Naive thymus-derived CD4-positive, alpha-beta T cell (primary cell): ENCODE results near the gene INF2. TPM values are rescaled to one million over a fixed set of nuclear protein-coding genes. Genes with fewer than 3 reads are reported as not detected.
"Not testable (repeated sequence)": the region's sequence is repeated elsewhere in the genome, so short reads cannot be mapped to it uniquely, and the experiment has no call there.

Source experiments
- ATAC-seq: fragments of 150-1000 bp; cut with Tn5 transposase; 2 replicates; pipeline ENCODE4 v1.10.0; 2021; ENCODE audit warnings: mild to moderate bottlenecking, moderate library complexity
- CTCF ChIA-PET: fragments of 350-600 bp; sonication (Branson Sonifier 250); formaldehyde crosslinking; loops from one replicate; lab custom pipeline; 2021; ENCODE audit warnings: antibody characterized with exemption; lab: Charles Lee
- POLR2A ChIA-PET: fragments of 350-600 bp; sonication (Branson Sonifier 250); formaldehyde crosslinking; loops from one replicate; lab custom pipeline; 2021; ENCODE audit warnings: antibody characterized with exemption, inconsistent platforms; lab: Charles Lee
- DNase-seq, 9 donors: peaks; one replicate each; pipeline versions ENCODE4 v3.0.0 to v3.0.0-alpha.2; 2020 to 2022; ENCODE audit warnings: mixed read lengths in 1 of 9
- H3K27ac ChIP-seq: one replicate; pipeline ENCODE4 v1.7.0; 2013; ENCODE audit warnings: mild to moderate bottlenecking, low read depth, low read length, moderate library complexity
- H3K27me3 ChIP-seq, 2 donors: one replicate each; pipeline ENCODE4 v1.7.0; 2013; ENCODE audit warnings: low read length in 2 of 2, mild to moderate bottlenecking in 2 of 2, moderate library complexity in 2 of 2; ENCODE audit not compliant: control insufficient read depth in 2 of 2, insufficient read depth in 2 of 2
- H3K36me3 ChIP-seq, 3 experiments: 1 replicate in 2 of 3; 2 replicates in 1 of 3; pipeline ENCODE4 v1.7.0; 2013; ENCODE audit warnings: low read length in 3 of 3, mild to moderate bottlenecking in 3 of 3, moderate library complexity in 1 of 3; ENCODE audit not compliant: insufficient read depth in 3 of 3, control insufficient read depth in 2 of 3
- H3K4me1 ChIP-seq, 2 donors: one replicate each; pipeline ENCODE4 v1.7.0; 2013; ENCODE audit warnings: low read length in 2 of 2, mild to moderate bottlenecking in 2 of 2, moderate library complexity in 1 of 2; ENCODE audit not compliant: control insufficient read depth in 2 of 2, insufficient read depth in 2 of 2
- H3K4me3 ChIP-seq: 2 replicates; pipeline ENCODE4 v1.7.0; 2013; ENCODE audit warnings: mild to moderate bottlenecking, low read length
- H3K9me3 ChIP-seq, 3 experiments: 1 replicate in 2 of 3; 2 replicates in 1 of 3; pipeline ENCODE4 v1.7.0; 2013; ENCODE audit warnings: low read length in 3 of 3; ENCODE audit not compliant: control insufficient read depth in 2 of 3
- H3K27ac Mint-ChIP-seq, 9 donors: one replicate each; pipeline ENCODE4 v1.8.0; 2020 to 2022; ENCODE audit warnings: mixed read lengths in 9 of 9, mild to moderate bottlenecking in 8 of 9, moderate library complexity in 5 of 9, inconsistent platforms in 2 of 9
- H3K27me3 Mint-ChIP-seq, 5 donors: one replicate each; pipeline ENCODE4 v1.8.0; 2021 to 2022; ENCODE audit warnings: mixed read lengths in 5 of 5, mild to moderate bottlenecking in 1 of 5
- H3K36me3 Mint-ChIP-seq, 5 donors: one replicate each; pipeline ENCODE4 v1.8.0; 2020 to 2022; ENCODE audit warnings: mixed read lengths in 5 of 5, mild to moderate bottlenecking in 3 of 5, inconsistent platforms in 1 of 5
- H3K4me1 Mint-ChIP-seq, 7 donors: one replicate each; pipeline ENCODE4 v1.8.0; 2020 to 2022; ENCODE audit warnings: mixed read lengths in 7 of 7, mild to moderate bottlenecking in 3 of 7, inconsistent platforms in 1 of 7
- H3K4me3 Mint-ChIP-seq, 10 donors: one replicate each; pipeline ENCODE4 v1.8.0; 2020 to 2022; ENCODE audit warnings: mild to moderate bottlenecking in 10 of 10, mixed read lengths in 10 of 10, moderate library complexity in 6 of 10, inconsistent platforms in 2 of 10
- H3K9me3 Mint-ChIP-seq, 11 donors: one replicate each; pipeline ENCODE4 v1.8.0; 2020 to 2022; ENCODE audit warnings: mixed read lengths in 11 of 11, mild to moderate bottlenecking in 4 of 11, inconsistent platforms in 1 of 11, moderate library complexity in 1 of 11
- intact Hi-C, 2 donors: fragments of 100-400 bp; cut with micrococcal nuclease; formaldehyde crosslinking; loops; one replicate each; pipeline ENCODE4 v1.15.1; 2023
- polyA plus RNA-seq, 2 donors: library from polyadenylated mRNA; unstranded; fragments of 300-500 nt; fragmentation: Illumina TruSeq; gene quantifications; one replicate each; pipeline ENCODE4 v1.2.3, GENCODE V29; 2021
- total RNA-seq, 6 experiments: library from RNA in 5 of 6; stranded (reverse) in 5 of 6; gene quantifications; 1 replicate in 5 of 6; 2 replicates in 1 of 6; pipeline ENCODE4 v1.2.3 and lab custom pipeline; 2021 to 2026

INF2 gene
- total and polyA plus RNA-seq, 7 experiments from 2014 or later, result 5.8 to 140 (median 75.1) TPM

- no peaks in the 10 kb centered on the region for H3K27me3 ChIP-seq
- no peaks in the 10 kb centered on the region for H3K9me3 ChIP-seq
- intact Hi-C loops, result no loop called here
- no peak overlapping the region for H3K4me3 ChIP-seq
- no peak overlapping the region for H3K27ac Mint-ChIP-seq
- H3K36me3 ChIP-seq, result no peaks in the 10 kb centered on the region
- H3K36me3 Mint-ChIP-seq, result no peaks in the 10 kb centered on the region
- H3K9me3 Mint-ChIP-seq, result peaks cover 0 to 3% (median 0%) of the 10 kb centered on the region in 11 donors
- H3K27ac ChIP-seq, result no peak overlapping the region
- peaks cover 0 to 21% of the 10 kb centered on the region in 2 donors for H3K4me1 ChIP-seq
- no peak for ATAC-seq
- H3K27me3 Mint-ChIP-seq, result peaks cover 4 to 41% (median 13%) of the 10 kb centered on the region in 5 donors
- no peak overlapping the region for H3K4me3 Mint-ChIP-seq
- no peak for DNase-seq
- CTCF ChIA-PET, result no interaction called here
- peaks cover 5 to 53% (median 36%) of the 10 kb centered on the region in 7 donors for H3K4me1 Mint-ChIP-seq
- POLR2A ChIA-PET, result interaction anchor here (0.8 to 1.9 kb wide), 2 partner anchors 19 to 50 kb away, joined by 4 to 5 read pairs; no protein-coding TSS in a partner anchor
These were observed 30.3 kb upstream of the INF2 start for GRCh38 chr14:104659146-104659545.

GRCh38 chr14:104659764-104660523, 29.5 kb upstream of the INF2 start:
- Histone ChIP-seq H3K27me3 (no peaks in the 10 kb centered on the region), H3K4me3 (no peak overlapping the region), H3K9me3 (no peaks in the 10 kb centered on the region), H3K27ac (no peak overlapping the region), H3K4me1 (peaks cover under 1 to 21% of the 10 kb centered on the region in 2 donors), H3K36me3 (no peaks in the 10 kb centered on the region)
- peaks cover 0 to 2% (median 0%) of the 10 kb centered on the region in 11 donors for H3K9me3 Mint-ChIP-seq
- ChIA-PET CTCF (no interaction called here), POLR2A (interaction anchor here (0.7 to 0.8 kb wide), 2 partner anchors 18 to 49 kb away, joined by 3 to 4 read pairs; no protein-coding TSS in a partner anchor)
- intact Hi-C loops, result no loop called here
- peaks cover 4 to 43% (median 14%) of the 10 kb centered on the region in 5 donors for H3K27me3 Mint-ChIP-seq
- peak overlapping the region in 4 of 10 donors; percentile 30 to 61 (median 38) for H3K4me3 Mint-ChIP-seq
- DNase-seq (no peak), ATAC-seq (no peak)
- H3K27ac Mint-ChIP-seq, result peak overlapping the region in 1 of 9 donors; percentile 28
- no peaks in the 10 kb centered on the region for H3K36me3 Mint-ChIP-seq
- peaks cover 9 to 60% (median 42%) of the 10 kb centered on the region in 7 donors for H3K4me1 Mint-ChIP-seq

GRCh38 chr14:104660597-104660996, 28.8 kb upstream of the INF2 start:
- Mint-ChIP-seq H3K27ac (peak overlapping the region in 2 of 9 donors; percentile 4 to 43), H3K4me3 (peak overlapping the region in 6 of 10 donors; percentile 7 to 69 (median 52)), H3K9me3 (peaks cover 0 to 2% (median 0%) of the 10 kb centered on the region in 11 donors), H3K36me3 (peaks cover 0 to 3% (median 0%) of the 10 kb centered on the region in 5 donors), H3K27me3 (peaks cover 4 to 47% (median 18%) of the 10 kb centered on the region in 5 donors), H3K4me1 (peaks cover 15 to 66% (median 45%) of the 10 kb centered on the region in 7 donors)
- Histone ChIP-seq H3K27me3 (no peaks in the 10 kb centered on the region), H3K36me3 (no peaks in the 10 kb centered on the region), H3K4me1 (peaks cover 7 to 27% of the 10 kb centered on the region in 2 donors), H3K27ac (no peak overlapping the region), H3K9me3 (no peaks in the 10 kb centered on the region), H3K4me3 (no peak overlapping the region)
- ChIA-PET CTCF (no interaction called here), POLR2A (interaction anchor here (0.7 kb wide), 1 partner anchor 18 kb away, joined by 3 read pairs; no protein-coding TSS in a partner anchor)
- ATAC-seq (peak; percentile 42), DNase-seq (no peak)
- intact Hi-C loops, result no loop called here

- Histone ChIP-seq H3K4me1 (peaks cover 11 to 32% of the 10 kb centered on the region in 2 donors), H3K4me3 (no peak overlapping the region), H3K27ac (no peak overlapping the region), H3K36me3 (no peaks in the 10 kb centered on the region), H3K27me3 (no peaks in the 10 kb centered on the region), H3K9me3 (no peaks in the 10 kb centered on the region)
- intact Hi-C loops, result no loop called here
- peaks cover 0 to 2% (median 0%) of the 10 kb centered on the region in 11 donors for H3K9me3 Mint-ChIP-seq
- peaks cover 15 to 63% (median 42%) of the 10 kb centered on the region in 7 donors for H3K4me1 Mint-ChIP-seq
- ChIA-PET POLR2A (no interaction called here), CTCF (no interaction called here)
- ATAC-seq (no peak), DNase-seq (no peak)
- peaks cover 4 to 43% (median 13%) of the 10 kb centered on the region in 5 donors for H3K27me3 Mint-ChIP-seq
- peak overlapping the region in 2 of 9 donors; percentile 43 to 76 for H3K27ac Mint-ChIP-seq
- H3K36me3 Mint-ChIP-seq, result peaks cover 0 to 3% (median 0%) of the 10 kb centered on the region in 5 donors
- peak overlapping the region in 4 of 10 donors; percentile 7 to 61 (median 54) for H3K4me3 Mint-ChIP-seq
These were observed 28.3 kb upstream of the INF2 start for GRCh38 chr14:104661086-104661485.

GRCh38 chr14:104661528-104662157, 27.8 kb upstream of the INF2 start:
- H3K9me3 Mint-ChIP-seq, H3K27ac ChIP-seq, H3K27ac Mint-ChIP-seq, H3K9me3 ChIP-seq, H3K36me3 Mint-ChIP-seq, intact Hi-C loops, H3K4me3 Mint-ChIP-seq, H3K27me3 ChIP-seq, H3K4me3 ChIP-seq, DNase-seq, POLR2A ChIA-PET, H3K36me3 ChIP-seq, ATAC-seq, CTCF ChIA-PET: not testable (repeated sequence)
- Mint-ChIP-seq H3K27me3 (peaks cover 4 to 39% (median 10%) of the 10 kb centered on the region in 5 donors), H3K4me1 (peaks cover 13 to 62% (median 40%) of the 10 kb centered on the region in 7 donors)
- peaks cover 12 to 35% of the 10 kb centered on the region in 2 donors for H3K4me1 ChIP-seq

- H3K4me3 Mint-ChIP-seq, H3K9me3 Mint-ChIP-seq, intact Hi-C loops, ATAC-seq, H3K9me3 ChIP-seq, H3K36me3 ChIP-seq, H3K27ac Mint-ChIP-seq, H3K4me3 ChIP-seq, H3K36me3 Mint-ChIP-seq, H3K27ac ChIP-seq, H3K27me3 ChIP-seq, POLR2A ChIA-PET, DNase-seq: not testable (repeated sequence)
- H3K4me1 ChIP-seq, result peaks cover 12 to 29% of the 10 kb centered on the region in 2 donors
- CTCF ChIA-PET, result interaction anchor here (0.6 kb wide), 1 partner anchor 12 kb away, joined by 3 read pairs; no protein-coding TSS in a partner anchor
- Mint-ChIP-seq H3K4me1 (peaks cover 13 to 54% (median 35%) of the 10 kb centered on the region in 7 donors), H3K27me3 (peaks cover 4 to 37% (median 10%) of the 10 kb centered on the region in 5 donors)
These were observed 26.9 kb upstream of the INF2 start for GRCh38 chr14:104662472-104662871.
